NCI-H2107 (cell line): ENCODE measurements around the gene GRK6.
"Not testable (repeated sequence)": the region's sequence is repeated elsewhere in the genome, so short reads cannot be mapped to it uniquely, and the experiment has no call there.

Experiments used
- DNase-seq: peaks from one replicate; lab custom pipeline; 2025; lab: John Stamatoyannopoulos, UW

The GRK6 gene

DNA sequence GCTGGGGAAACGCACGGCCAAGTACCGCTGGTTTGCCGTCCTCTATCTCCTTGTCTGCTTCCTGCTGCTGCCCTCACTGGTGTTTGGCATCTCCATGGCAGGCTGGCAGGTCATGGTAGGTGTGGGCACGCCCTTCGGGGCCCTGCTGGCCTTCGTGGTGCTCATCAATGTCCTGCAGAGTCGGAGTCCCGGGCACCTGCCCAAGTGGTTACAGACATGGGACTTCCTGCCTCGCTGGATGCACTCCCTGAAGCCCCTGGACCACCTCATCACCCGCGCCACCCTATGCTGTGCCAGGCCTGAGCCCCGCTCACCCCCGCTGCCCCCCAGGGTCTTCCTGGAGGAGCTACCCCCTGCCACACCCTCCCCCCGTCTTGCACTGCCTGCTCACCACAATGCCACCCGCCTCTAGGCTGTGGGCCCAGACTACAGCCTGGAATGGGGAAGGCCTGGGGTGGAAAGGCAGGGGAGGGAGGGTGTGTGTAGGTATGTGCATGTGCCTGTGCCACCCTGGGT lies 28.5 kb upstream of the GRK6 start:
- no peak for DNase-seq

DNA sequence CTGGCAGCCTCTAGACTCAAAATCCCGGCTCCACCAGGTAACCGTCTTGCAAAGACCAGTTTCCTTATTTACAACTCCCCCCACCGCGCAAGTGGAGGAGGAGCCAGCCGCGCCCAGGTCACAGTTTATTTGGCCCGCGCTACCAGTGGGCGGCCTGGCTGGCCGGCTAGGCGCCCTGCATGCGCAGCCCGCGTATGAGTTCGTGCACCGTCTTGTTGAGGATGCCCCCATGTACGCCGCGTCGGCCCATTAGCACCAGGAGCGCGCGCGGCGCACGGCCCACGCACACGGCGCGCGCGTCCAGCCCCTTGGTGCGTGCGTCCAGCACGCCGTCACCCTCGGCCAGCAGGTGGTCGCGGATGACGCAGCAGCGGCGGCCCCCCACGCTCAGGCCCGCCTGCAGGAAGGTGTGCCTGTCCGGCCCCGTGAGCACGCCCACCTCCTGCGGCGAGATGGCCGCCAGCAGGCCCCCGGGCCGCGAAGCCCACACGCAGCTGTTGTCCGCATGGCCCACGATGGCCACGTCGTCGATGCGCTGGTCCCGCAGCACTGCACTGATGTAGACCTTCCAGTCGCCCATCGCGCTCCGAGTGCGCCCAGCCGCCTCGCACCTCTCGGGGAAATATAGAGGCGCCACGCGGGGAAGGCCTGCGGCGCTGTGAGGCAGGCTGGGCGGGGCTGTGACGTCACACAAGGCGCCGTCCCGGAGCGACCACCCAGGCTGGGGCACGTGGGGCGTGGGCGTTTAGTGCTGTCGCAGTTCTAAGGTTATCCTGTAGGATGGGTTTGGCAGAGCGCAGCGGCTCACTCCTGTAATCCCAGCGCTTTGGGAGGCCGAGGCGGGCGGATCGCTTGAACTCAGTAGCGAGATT lies 26.2 kb upstream of the GRK6 start, which contains the start of gene PFN3:
PFN3 (minus strand) TSS at position 665 of the 872 bp plus-strand sequence; CDS start at position 580, 85 bp downstream.
- DNase-seq, result no peak

DNA sequence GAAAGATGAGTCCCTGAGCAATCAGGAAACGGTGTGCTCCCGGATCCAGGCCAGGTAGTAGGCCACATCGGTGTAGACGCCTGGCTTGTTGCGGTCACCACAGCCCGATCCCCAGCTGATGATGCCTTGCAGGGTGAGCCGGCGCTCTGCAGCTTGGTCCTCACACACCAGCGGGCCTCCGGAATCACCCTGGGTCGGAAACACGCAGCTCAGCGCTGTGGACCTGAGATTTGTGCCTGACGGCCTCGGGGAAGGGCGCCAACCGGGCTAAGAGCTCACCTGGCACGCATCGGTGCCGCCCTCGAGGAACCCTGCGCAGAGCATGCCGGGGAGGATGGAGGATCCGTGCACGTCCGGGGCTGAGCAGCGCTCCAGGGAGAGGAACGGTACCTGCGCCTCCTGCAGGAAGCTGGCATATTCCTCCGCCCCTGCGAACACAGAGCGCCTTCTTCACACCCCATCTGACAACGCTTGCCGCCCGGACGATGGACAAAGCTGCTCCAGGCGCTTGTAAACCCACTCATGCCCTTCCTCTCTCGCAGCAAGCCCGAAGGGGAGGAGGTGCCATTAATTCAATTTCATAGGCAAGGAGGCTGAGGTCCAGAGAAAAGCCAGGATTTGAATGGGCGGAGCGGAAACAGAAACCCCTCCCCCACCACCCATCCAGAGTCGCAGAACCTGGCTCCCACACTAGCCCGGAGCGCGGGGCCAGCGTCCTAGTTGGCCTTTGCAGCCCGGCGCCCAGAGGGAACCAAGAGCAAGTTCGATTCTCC lies 24.0 kb upstream of the GRK6 start:
- DNase-seq, result peak; percentile 30

DNA sequence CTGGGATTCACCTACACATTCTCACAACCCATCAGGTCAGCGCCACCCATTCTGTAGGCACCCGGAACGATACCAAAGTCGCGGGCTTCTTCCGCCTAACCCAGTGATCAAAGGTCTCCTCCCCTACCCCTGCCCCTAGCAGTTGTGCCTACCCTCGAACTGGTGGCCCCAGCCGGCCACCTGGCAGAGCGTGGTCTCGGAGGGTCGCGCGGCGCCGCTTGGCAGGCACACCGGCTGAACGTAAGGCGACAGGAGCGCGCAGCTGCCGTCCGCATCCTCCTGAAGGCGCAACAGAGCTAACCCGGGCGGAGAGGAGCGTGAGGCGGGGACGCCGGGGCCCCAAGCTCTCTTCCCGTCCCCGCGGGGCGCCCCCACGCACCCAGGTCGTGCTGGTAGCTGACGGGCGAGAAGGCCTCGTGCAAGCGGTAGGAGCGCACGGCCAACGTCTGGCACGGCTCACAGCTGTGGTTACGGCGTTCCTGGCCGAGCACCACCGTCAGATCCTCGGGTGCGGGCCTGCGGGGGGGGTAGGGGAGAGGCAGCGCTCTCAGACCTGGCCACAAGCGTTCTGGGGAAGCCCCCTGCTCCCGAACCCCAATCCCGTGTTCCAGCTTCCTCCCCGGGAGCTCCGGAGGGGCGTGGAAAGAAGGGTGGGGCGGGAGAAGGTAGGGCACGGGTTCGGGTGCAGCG lies 23.2 kb upstream of the GRK6 start:
- no peak for DNase-seq

DNA sequence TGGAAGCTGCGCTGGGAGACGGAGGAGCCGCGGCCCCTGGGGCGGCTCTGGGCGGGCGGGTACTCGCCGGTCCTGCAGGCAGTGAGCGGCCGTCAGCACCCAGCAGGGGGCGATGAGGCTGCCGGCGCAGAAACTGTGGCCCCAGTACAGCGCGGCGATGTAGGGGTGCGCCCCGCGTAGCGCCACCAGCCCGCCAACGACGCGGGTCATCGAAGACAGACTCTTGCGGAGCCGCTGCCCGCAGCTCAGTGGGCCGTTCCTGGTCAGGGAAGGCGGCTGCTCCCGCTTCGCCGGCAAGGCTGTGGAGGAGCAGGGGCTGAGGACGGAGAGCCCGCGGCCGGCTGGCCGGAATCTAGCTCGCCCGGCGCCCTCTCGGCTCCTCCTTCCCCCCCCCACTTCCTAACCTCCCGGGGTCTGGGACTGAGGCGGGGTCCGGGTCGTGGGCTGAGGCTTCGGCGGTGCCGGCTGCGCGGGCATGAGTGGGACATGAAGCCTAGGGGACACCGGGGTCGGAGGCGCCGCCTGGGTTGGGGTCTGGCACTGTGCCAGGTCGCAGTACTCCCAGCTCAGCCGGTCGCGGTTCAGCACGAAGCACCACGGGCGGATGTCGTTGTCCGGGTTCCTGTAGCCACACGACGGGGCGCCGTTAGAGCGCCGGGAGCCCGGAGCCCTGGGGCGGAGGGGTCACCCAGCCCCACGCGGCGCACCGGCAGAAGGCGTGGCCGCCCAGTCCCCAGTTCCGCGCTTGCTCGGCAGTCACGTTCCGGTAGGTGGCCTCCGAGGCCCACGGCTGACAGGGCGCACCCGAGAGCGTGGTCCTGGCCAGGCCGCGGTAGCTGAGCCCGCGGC lies 22.5 kb upstream of the GRK6 start:
- peak; percentile 12 for DNase-seq

DNA sequence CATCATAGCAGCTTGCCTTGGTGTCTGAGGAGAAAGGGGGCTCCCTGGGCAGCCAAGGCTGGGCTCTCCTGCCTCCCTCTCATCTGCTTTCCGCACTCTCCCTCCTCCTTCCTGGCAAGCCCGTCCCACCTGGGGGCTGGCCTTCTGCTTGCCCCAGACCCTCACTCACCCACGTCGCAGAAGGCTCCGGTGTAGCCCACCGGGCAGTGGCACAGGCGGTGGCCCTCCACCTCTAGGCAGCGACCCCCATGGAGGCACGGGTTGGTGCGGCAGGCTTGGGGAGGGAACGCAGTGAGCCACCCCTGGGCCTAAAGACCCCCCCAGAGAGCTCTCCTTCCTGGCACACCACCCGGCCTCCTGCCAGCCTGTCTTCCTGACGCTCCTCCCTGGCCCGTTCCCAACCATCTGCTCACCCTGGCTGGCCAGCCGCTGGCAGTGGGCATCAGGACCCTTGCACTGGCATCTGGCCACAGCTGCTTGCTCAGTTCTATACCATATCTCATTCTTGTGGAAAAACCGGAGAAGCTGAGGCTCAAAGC lies 21.8 kb upstream of the GRK6 start:
- DNase-seq, result no peak

DNA sequence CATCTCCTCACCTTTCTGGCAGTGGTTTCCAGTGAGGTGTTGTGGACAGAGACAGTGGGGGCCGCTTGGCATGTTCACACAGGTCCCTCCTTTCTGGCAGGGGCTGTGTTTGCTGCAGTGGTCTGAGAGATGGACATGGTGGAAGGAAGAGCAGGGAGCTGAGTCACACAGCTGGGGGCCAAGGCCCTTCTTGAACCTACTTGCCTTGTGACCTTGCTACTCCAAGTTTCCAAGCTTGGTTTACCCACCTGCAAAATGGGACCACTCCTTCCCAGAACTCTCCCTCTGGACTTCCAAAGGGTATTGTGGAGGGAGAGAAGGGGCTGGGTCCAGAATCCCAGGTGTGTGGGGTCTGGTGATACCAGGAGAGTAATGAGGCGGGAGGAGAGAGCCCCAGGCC lies 21.2 kb upstream of the GRK6 start:
- no peak for DNase-seq

DNA sequence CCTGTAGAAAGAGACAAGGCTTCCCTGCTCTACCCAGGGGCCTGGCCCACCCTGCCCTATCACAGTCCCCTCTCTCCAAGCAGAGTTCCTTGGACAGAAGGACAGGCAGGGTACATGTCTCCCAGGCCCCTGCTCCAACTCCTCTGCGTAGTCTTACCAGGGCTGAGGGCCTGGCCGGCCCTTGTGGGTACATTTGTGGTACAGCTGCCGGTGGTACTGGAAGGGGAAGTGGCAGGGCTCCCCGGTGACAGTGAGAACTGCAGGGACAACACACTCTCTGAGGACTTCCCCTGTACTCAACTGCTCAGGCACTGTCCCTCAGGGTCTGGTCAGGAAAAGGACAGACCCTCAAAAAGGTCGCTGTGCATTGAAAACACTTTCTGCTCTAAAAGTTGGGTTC lies 20.7 kb upstream of the GRK6 start:
- DNase-seq, result no peak

DNA sequence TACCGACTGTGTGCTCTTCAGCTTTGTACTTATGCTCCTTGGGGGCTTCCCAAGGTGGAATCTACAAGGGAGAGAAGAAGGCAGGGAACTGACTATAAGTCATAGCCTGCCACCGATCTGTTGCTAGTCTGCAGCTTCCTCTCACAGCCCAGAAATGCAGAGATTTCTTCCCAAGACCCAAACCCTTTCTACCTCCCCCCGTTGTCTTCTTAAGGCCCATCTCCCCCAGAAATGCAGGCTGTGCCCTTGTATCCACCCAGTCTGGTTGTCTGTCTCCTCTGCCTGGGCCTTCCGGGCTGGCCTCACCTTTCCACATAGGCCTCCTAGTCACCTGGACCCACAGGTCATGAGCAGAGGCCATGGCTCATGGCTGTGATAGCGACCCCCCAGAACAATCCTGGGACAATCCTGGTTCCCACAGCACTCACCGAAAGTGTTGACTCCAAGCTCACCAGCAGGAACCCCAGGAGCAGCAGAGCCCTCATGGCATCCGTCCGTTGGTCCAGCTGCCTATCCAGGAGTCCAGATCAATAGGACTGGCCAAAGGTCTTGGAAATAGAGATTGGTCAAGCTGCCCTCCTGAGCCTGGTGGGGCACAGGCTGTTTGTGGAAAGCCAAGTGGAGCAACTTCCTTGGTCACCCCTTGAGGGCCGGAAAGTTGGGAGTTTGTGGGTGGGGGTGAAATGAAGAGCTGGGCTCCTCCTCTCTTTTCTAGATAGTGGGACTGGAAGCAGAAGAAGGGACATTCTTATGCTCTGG lies 17.3 kb upstream of the GRK6 start, which contains the start of gene F12:
F12 (minus strand) TSS at position 522 of the 759 bp plus-strand sequence; CDS start at position 485, 37 bp downstream.
- DNase-seq, result no peak

DNA sequence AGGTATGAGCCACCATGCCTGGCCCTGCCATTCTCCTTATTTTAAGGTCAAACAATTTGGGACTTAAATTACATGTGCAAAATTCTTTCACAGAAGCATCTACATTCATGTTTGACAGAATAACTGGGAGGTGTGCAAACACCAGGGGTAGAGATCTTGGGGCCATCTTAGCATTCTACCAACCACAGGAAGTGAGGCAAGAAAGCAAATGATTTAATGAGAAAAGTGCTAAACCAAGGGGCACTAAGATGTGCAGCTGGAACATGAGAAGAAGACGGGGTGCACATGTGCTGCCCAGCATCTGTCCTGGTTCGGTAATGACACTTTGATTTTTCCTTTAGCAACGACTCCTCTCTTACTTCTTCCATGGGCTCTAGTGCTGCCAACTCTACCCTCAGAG lies 15.9 kb upstream of the GRK6 start:
- no peak for DNase-seq

DNA sequence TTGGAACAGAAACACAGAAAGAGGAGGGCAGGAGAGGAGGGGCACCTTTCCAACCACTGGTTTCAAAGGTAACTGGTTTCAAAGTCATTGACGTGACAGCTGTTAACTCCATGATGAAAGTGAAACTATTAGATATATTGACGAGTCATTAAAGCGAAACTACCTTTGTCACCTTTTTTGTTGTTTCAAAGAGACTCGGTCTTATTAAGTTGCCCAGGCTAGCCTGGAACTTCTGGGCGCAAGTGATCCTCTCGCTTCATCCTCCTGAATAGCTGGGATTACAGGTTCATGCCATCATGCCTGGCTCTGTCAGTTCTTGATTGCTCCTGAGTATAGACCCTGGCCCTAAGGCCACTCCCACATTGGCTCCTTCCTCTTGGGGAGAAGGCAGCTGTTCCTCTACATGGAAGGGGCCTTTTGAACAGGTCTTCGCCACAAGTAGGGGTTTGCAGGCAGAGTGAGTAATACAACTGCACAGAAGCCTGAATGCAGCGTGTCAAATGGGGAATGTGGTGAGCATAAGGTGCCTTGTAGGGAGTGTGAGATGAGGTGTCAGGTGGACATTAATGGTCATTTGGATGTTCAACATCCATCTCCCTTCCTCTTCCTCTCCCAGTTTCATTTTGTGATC lies 13.8 kb upstream of the GRK6 start:
- no peak for DNase-seq

DNA sequence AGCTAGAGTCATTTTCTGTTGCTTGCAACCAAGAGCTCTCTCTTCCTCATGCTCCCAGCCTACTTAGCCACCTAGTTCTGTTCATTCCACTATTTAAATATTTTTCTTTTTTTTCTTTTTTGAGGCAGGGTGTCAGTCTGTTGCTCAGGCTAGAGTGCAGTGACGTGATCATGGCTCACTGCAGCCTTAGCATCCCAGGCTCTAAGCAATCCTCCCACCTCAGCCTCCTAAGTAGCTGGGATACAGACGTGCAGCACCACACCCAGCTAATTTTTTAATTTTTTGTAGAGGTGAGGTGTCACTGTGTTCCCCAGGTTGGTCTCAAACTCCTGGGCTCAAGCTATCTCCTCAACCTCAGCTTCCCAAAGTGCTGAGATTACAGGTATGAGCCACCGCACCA lies 12.0 kb upstream of the GRK6 start:
- no peak for DNase-seq

DNA sequence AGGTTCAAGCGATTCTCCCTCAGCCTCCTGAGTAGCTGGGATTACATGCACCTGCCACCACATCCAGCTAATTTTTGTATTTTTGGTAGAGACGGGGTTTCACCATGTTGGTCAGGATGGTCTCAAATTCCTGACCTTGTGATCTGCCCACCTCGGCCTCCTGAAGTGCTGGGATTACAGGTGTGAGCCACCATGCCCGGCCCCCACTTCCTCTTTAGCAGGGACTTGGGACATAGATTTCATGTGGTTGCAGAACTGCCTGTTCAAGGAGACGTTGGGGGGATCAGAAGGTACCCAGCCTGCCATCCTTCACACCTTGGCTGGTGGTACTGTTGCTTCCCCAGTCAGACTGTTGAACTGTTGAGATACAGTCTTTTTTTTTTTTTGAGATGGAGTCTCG lies 9.4 kb upstream of the GRK6 start:
- not testable (repeated sequence) for DNase-seq

DNA sequence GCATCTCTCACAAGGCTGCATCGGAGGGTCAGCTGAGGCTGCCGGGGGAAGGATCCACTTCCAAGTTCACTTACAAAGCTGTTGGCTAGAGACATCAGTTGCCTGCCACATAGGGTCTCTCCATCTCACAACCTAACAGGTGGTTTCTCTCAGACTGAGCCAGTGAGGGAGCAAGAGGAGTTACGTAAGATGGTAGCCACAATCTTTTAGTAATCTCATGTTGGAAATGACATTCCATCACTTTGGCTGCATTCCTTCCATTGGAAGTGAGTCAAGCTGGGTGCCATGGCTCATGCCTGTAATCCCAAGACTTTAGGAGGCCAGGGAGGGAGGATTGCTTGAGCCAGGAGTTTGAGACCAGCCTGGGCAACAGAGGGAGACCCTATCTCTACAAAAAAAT lies 7.4 kb upstream of the GRK6 start:
- no peak for DNase-seq

DNA sequence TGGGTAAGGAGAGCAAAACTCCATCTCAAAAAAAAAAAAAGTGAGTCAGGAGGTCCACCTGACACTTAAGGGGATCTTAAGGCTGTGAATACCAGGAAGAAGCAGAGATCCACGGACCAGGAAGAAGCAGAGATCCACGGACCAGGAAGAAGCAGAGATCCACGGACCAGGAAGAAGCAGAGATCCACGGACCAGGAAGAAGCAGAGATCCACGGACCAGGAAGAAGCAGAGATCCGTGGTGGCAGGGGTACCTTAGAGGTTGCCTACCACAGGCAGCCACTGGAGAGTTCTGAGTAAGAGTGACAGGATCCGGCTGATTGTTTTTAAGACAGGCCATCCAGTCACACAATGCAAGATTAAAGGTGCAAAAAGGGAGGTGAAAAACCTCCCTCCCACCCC lies 6.0 kb upstream of the GRK6 start:
- not testable (repeated sequence) for DNase-seq

DNA sequence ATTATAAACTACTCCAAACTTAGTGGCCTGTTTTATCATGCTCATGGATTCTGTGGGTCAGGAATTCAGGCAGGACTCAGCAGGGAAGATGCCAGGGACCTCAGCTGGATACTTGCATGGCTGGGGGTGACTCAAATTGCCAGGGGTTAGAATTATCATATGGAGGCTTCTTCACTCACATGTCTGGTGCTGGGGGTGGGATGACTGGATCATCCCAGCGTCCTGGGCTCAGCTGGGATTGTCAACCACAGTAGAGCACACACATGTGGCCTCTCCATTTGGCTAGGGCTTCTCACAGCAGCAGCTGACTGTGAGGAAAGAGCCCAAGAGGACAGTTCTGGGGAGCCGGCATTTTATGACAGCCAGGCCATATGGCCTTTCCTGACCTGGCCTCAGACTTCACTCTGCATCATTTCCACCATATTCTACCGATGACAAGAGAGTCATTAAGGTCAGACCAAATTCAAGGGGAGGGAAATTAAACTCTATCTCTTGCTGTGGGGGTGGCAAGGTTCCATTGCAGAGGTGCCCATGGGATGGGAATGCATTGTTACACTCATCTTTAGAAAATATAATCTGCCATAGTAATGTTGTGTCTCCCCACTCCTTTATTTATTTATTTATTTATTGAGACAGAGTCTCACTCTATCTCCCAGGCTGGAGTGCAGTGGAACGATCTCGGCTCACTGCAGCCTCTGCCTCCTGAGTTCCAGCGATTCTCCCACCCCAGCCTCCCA lies 5.2 kb upstream of the GRK6 start:
- DNase-seq, result no peak

DNA sequence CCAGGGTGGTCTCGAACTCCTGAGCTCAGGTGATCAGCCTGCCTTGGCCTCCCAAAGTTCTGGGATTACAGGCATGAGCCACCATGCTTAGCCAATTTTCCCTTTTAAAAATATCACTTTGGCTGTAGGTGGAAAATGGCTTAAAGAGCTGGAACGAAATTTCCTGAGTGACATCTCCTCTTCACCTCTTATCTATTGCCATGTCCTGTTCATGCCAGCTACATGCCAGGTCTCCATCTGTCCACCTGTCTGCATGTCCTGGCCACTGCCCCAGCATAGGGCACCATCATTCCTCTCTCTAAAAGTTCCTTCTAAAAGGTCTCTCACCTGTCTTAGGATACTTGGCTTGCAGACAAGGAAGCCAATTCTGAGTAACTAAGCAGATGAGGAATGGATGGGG lies 2.8 kb upstream of the GRK6 start:
- DNase-seq, result no peak

DNA sequence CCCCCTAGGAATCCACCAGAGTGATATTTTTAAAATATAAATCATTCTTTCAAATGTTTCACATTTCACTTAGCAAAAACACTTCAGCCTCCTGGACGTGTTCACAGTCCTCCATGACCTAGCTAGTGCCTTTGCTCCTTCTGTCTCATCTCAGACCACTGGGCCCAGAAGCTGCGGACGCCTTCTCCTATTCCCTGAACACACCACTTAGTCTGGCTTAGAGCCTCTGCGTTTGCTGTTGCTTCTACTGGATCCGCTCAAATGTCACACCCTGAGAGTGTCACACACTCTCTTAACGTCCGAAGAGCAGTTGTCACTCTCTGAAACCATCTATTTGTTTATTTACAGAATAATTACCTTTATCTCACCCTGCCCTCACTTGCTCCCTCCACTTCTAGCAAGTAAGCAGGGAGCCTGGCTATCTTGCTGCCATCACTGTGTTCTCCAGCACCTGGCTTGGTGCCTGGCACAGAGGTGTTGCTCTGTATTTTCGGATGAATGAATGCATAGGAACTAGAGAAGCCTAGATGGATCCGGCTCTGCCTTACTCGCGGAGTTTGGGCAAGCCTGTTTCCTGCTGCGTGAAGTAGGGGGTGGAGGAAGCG lies 1.2 kb upstream of the GRK6 start:
- DNase-seq, result no peak
